GM12892 (cell line): ENCODE measurements around the gene LYRM4.

Source experiments
- POLR2A ChIP-seq: IDR thresholded peaks from 2 replicates; pipeline ENCODE4 v1.6.1; 2011; ENCODE audit warnings: low read depth, low read length, control low read depth
- POLR2AphosphoS5 ChIP-seq: IDR thresholded peaks from 2 replicates; pipeline ENCODE4 v1.6.1; 2011; ENCODE audit warnings: low read depth, low read length, control low read depth
- TAF1 ChIP-seq: IDR thresholded peaks from 2 replicates; pipeline ENCODE4 v1.6.1; 2011; ENCODE audit warnings: low read depth, mild to moderate bottlenecking, control low read depth, low read length, borderline replicate concordance

DNA sequence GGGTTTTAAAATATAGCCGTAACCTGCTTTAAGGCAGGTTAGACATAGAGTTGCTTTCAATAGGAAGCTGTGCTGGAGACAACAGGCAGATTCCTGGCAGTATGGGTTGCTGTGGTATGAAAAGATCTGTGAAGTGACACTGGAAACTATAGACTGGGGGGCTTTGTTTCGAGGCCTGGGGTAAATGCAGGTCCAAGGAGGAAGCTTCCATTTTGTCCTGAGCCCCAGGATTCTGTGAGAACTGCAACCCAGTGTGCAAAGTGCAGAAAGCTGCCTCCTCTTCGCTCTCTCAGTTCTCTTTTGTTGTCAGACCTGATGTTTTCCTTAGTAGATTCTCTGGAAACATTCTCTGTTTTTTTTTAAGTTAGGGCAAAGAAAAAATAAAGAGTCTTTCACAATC is 86.9 kb downstream of the LYRM4 start:
- TF ChIP-seq POLR2A: no peak
- no peak for TF ChIP-seq TAF1
- no peak for TF ChIP-seq POLR2AphosphoS5
